ENCODE measurements around the gene ARHGEF1.

GRCh38 chr19:41929536-41930071 lies 46.6 kb downstream of the ARHGEF1 start:
- TF ChIP-seq CTCF (tag by site-specific recombination; IDR thresholded peaks at IDR 0.05) (no peak), ZNF211 (tag by site-specific recombination; IDR thresholded peaks at IDR 0.05; ENCODE audit: low read depth) (no peak), IKZF3 (tag by site-specific recombination; IDR thresholded peaks at IDR 0.05) (no peak), ZNF660 (tag by site-specific recombination; IDR thresholded peaks at IDR 0.05) (no peak), ZNF311 (tag by site-specific recombination; IDR thresholded peaks at IDR 0.05; ENCODE audit: borderline replicate concordance) (no peak), ZBTB21 (tag by site-specific recombination; IDR thresholded peaks at IDR 0.05) (no peak), OSR2 (tag by site-specific recombination; IDR thresholded peaks at IDR 0.05) (no peak), ZNF16 (tag by site-specific recombination; IDR thresholded peaks at IDR 0.05; ENCODE audit: low read depth) (no peak), ZNF140 (tag by site-specific recombination; IDR thresholded peaks at IDR 0.05) (no peak), ZNF791 (tag by site-specific recombination; IDR thresholded peaks at IDR 0.05) (no peak), MYNN (tag by site-specific recombination; IDR thresholded peaks at IDR 0.05; ENCODE audit: borderline replicate concordance) (no peak)
